Thymus (tissue), 11 donors: ENCODE measurements around the gene GLRA3. TPM values are rescaled to one million over a fixed set of nuclear protein-coding genes. Genes with fewer than 3 reads are reported as not detected.

Experiments used
- DNase-seq, 9 donors: peaks; one replicate each; pipeline ENCODE4 v3.0.0-alpha.2; 2013; ENCODE audit warnings: low spot score in 9 of 9, low read depth in 6 of 9, missing footprints in 1 of 9
- H3K27ac ChIP-seq, 2 donors: one replicate each; pipeline ENCODE4 v1.5.1; 2013; ENCODE audit warnings: control low read depth in 1 of 2, low read depth in 1 of 2, low read length in 1 of 2, mild to moderate bottlenecking in 1 of 2, moderate library complexity in 1 of 2
- H3K27me3 ChIP-seq, 2 donors: one replicate each; pipeline ENCODE4 v1.5.1; 2013; ENCODE audit warnings: low read length in 1 of 2; ENCODE audit not compliant: control insufficient read depth in 2 of 2, insufficient read depth in 1 of 2
- H3K36me3 ChIP-seq, 2 donors: one replicate each; pipeline ENCODE4 v1.5.1; 2013; ENCODE audit warnings: low read length in 1 of 2, mild to moderate bottlenecking in 1 of 2, moderate library complexity in 1 of 2; ENCODE audit not compliant: control insufficient read depth in 2 of 2, insufficient read depth in 2 of 2
- H3K4me1 ChIP-seq, 2 donors: one replicate each; pipeline ENCODE4 v1.5.1; 2013; ENCODE audit warnings: low read length in 2 of 2; ENCODE audit not compliant: control insufficient read depth in 2 of 2, insufficient read depth in 2 of 2
- H3K4me3 ChIP-seq, 2 donors: one replicate each; pipeline ENCODE4 v1.5.1; 2013; ENCODE audit warnings: low read length in 2 of 2, control low read depth in 1 of 2, mild to moderate bottlenecking in 1 of 2
- H3K9me3 ChIP-seq, 2 donors: one replicate each; pipeline ENCODE4 v1.5.1; 2013; ENCODE audit warnings: low read length in 1 of 2, mild to moderate bottlenecking in 1 of 2; ENCODE audit not compliant: control insufficient read depth in 2 of 2, insufficient read depth in 1 of 2
- WGBS: extraction: QIAGEN DNeasy Blood & Tissue Kit; methylation state at CpG from one replicate; pipeline ENCODE4 v1.1.7; 2013; 5-methylcytosine and 5-hydroxymethylcytosine counted together
- polyA plus RNA-seq: library from polyadenylated mRNA; stranded (reverse); fragments of 200-250 nt; gene quantifications from one replicate; pipeline ENCODE4 v1.2.3, GENCODE V29; 2013
- total RNA-seq: library from RNA; stranded (reverse); fragments of 120-200 nt; gene quantifications from one replicate; pipeline ENCODE4 v1.2.4, GENCODE V29; 2013
- donor health status: healthy.

Gene GLRA3
- total and polyA plus RNA-seq, 2 donors, result 0.05 TPM

- H3K9me3 ChIP-seq, result no peaks in the 10 kb centered on the region
- H3K27ac ChIP-seq, result no peak overlapping the region
- 71% methylated on average over 3 of the region's 3 CpGs for WGBS
- DNase-seq, result no peak
- no peaks in the 10 kb centered on the region for H3K36me3 ChIP-seq
- H3K4me3 ChIP-seq, result no peak overlapping the region
- no peaks in the 10 kb centered on the region for H3K27me3 ChIP-seq
- no peaks in the 10 kb centered on the region for H3K4me1 ChIP-seq
Measured at GRCh38 chr4:174658246-174658645, 170.8 kb downstream of the GLRA3 start.

GRCh38 chr4:174657472-174657871 is 171.6 kb downstream of the GLRA3 start:
- Histone ChIP-seq H3K27me3 (no peaks in the 10 kb centered on the region), H3K4me1 (no peaks in the 10 kb centered on the region), H3K36me3 (no peaks in the 10 kb centered on the region), H3K9me3 (no peaks in the 10 kb centered on the region), H3K4me3 (no peak overlapping the region), H3K27ac (no peak overlapping the region)
- DNase-seq, result no peak
- WGBS, result 98% methylated on average over 6 of the region's 6 CpGs

GRCh38 chr4:174654634-174655033 is 174.4 kb downstream of the GLRA3 start:
- Histone ChIP-seq H3K4me3 (no peak overlapping the region), H3K27ac (no peak overlapping the region), H3K27me3 (no peaks in the 10 kb centered on the region), H3K9me3 (no peaks in the 10 kb centered on the region), H3K36me3 (no peaks in the 10 kb centered on the region), H3K4me1 (no peaks in the 10 kb centered on the region)
- no peak for DNase-seq
- 95% methylated on average over 4 of the region's 4 CpGs for WGBS

GRCh38 chr4:174650711-174651355 is 178.2 kb downstream of the GLRA3 start:
- Histone ChIP-seq H3K4me3 (no peak overlapping the region), H3K36me3 (no peaks in the 10 kb centered on the region), H3K9me3 (no peaks in the 10 kb centered on the region), H3K27me3 (no peaks in the 10 kb centered on the region), H3K27ac (peak overlapping the region in 1 of 2 donors; percentile 70), H3K4me1 (no peaks in the 10 kb centered on the region)
- peak in 1 of 9 donors; percentile 33 for DNase-seq
- 65% methylated on average over 2 of the region's 2 CpGs for WGBS

- no peaks in the 10 kb centered on the region for H3K9me3 ChIP-seq
- H3K4me1 ChIP-seq, result no peaks in the 10 kb centered on the region
- WGBS, result 91% methylated on average over 5 of the region's 5 CpGs
- H3K27me3 ChIP-seq, result no peaks in the 10 kb centered on the region
- H3K27ac ChIP-seq, result no peak overlapping the region
- no peak overlapping the region for H3K4me3 ChIP-seq
- DNase-seq, result no peak
- H3K36me3 ChIP-seq, result no peaks in the 10 kb centered on the region
Measured at GRCh38 chr4:174648812-174649211, 180.2 kb downstream of the GLRA3 start.

GRCh38 chr4:174646326-174646725 is 182.7 kb downstream of the GLRA3 start:
- H3K36me3 ChIP-seq, result no peaks in the 10 kb centered on the region
- H3K4me1 ChIP-seq, result no peaks in the 10 kb centered on the region
- 81% methylated on average over 1 of the region's 1 CpG for WGBS
- no peaks in the 10 kb centered on the region for H3K9me3 ChIP-seq
- H3K27me3 ChIP-seq, result no peaks in the 10 kb centered on the region
- DNase-seq, result no peak
- H3K4me3 ChIP-seq, result no peak overlapping the region
- no peak overlapping the region for H3K27ac ChIP-seq

- H3K27ac ChIP-seq, result no peak overlapping the region
- DNase-seq, result no peak
- no peaks in the 10 kb centered on the region for H3K4me1 ChIP-seq
- H3K9me3 ChIP-seq, result no peaks in the 10 kb centered on the region
- no peak overlapping the region for H3K4me3 ChIP-seq
- no peaks in the 10 kb centered on the region for H3K27me3 ChIP-seq
- H3K36me3 ChIP-seq, result no peaks in the 10 kb centered on the region
Measured at GRCh38 chr4:174640146-174640545, 188.9 kb downstream of the GLRA3 start.

GRCh38 chr4:174635732-174636131 is 193.3 kb downstream of the GLRA3 start:
- DNase-seq, result no peak
- 92% methylated on average over 1 of the region's 1 CpG for WGBS
- H3K36me3 ChIP-seq, result no peaks in the 10 kb centered on the region
- H3K4me1 ChIP-seq, result no peaks in the 10 kb centered on the region
- H3K4me3 ChIP-seq, result no peak overlapping the region
- no peaks in the 10 kb centered on the region for H3K9me3 ChIP-seq
- H3K27me3 ChIP-seq, result no peaks in the 10 kb centered on the region
- no peak overlapping the region for H3K27ac ChIP-seq

GRCh38 chr4:174633399-174633798 is 195.6 kb downstream of the GLRA3 start:
- Histone ChIP-seq H3K4me3 (no peak overlapping the region), H3K9me3 (no peaks in the 10 kb centered on the region)
- 96% methylated on average over 1 of the region's 1 CpG for WGBS

More at GRCh38 chr4:174633399-174633798, 195.6 kb downstream of the GLRA3 start:
- no peak for DNase-seq
- no peaks in the 10 kb centered on the region for H3K36me3 ChIP-seq
- H3K27me3 ChIP-seq, result no peaks in the 10 kb centered on the region
- no peak overlapping the region for H3K27ac ChIP-seq
- no peaks in the 10 kb centered on the region for H3K4me1 ChIP-seq
